ENCODE results near the gene RASGRP2.

RASGRP2 gene

DNA sequence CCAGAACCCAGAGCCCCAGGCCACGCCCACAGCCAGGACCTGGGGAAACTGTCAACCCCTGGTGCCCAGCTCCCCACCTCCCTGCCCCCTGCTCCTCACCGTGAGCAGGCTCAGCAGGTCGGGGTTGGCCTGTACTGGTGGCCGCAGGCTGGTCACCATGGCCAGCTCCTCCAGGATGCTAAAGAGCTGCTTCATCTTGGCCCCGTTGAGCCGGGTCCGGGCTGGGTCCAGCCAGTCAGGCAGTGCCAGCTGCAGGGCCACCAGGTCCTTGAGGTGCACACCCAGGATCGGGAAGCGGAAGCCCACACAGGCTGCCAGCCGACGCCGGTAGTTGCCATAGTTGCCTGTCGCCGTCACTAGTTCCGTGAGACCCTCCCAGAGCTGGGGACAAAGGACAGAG is 7.3 kb downstream of the RASGRP2 start:
- DNase-seq = no peak

DNA sequence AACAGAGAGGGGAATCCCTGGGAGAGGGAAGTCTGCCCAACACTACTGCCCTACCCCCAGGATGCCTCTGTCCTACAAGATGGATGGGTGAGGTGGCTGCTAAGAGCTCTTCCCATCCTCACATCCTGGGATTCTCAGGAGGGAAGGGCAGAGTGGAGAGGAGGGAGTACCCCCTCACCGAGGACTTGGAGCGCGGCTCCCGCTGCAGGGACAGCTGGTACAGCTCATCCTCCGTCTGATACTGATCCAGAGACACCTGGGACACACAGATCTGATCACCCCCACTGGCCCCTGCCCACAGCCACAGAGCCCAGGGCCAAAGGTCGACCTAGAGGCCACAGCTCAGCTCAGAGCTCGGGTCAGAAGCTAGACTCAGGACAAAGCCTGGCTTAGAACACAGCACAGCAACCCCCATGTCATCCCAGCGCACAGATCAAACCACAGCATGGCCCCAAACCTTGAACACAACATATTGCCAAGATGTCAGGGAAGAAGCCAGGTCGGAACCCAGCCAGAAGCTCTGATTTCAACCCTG is 8.2 kb downstream of the RASGRP2 start:
- no peak for DNase-seq

DNA sequence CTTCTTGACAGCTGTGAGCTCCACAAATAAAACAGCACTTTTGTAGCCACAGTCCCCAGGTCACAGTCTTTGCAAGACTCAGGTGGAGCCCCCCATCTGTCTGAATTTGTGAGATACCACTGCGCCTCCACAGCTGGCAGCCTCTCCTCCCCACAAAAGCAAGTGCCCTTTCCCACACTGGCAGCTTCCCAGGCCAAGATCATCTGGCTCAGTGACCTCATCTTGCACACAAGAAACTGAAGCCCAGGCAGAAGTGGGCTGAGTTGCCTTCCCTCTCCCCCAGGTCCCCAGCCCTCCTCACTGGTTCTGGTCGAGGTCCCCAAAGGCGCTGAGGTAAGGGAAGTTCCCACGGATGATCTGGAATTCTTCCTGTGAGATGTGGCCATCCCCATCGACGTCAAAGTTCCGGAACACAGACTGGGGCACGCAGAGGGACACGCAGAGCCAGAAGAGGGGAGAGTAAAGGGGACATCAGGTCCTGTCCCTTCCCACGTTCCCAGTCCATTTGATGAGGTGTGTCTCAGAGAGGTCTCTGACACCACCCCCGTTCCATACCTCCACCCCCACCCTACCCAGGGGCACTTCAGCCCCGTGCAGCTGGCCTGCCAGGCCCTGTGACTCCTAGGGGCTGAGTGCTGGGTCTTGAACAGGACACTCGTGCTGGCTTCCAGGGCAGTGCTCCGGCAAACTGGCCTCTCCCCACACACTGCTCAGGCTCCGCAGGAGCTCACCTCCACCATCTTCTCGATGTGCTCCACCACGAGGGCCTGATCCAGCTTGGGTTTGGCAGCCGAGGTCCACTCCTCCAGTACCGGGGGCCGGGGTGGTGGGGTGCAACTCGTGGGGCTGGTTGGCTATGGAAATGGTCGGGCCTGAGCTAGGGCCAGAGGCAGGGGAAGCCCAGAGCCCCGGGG is 8.9 kb downstream of the RASGRP2 start:
- DNase-seq = no peak

DNA sequence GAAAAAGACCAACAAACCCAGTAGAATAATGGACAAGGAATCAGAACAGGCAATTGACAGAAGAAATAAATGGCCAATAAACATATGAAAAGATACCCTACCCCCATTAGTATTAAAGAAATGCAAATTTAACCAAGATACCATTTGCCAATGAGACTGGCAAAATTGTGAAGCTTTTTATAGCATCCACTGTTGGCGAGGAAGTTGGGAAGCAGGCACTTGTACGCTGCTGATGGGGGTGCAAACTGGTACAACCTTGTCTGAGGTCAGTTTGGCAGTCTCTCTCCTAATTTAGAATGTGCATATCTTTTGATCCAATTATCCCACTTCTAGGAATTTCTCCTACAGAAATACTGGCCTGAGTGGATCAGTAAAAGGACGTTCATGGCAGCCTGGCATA is 12.3 kb downstream of the RASGRP2 start:
- no peak for DNase-seq

DNA sequence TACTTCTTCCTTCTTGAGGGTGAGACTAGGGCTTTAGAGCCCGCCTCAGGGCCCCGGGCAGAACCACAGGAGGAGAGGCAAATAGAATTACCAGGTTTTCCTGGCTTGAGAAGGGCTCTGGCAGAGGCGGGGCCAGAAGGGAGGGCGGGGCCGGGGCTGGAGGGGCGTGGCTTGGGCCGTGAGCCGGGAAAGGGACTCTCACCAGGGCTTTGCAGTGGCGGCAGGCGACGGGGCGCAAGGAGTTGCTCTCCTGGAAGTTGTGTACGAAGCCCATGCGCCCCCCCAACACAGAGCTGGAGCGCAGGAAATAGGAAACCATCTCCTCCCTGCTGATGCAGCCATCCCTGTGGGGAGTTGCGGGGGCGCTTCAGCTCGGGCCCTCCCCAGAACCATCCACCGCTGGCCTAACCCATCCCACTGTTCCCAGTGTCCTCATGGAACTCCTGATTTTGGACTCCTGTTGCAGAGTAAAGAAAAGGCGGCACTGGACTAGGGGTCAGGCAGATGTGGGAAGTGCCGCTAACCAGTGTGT is 14.0 kb downstream of the RASGRP2 start:
- DNase-seq = no peak

DNA sequence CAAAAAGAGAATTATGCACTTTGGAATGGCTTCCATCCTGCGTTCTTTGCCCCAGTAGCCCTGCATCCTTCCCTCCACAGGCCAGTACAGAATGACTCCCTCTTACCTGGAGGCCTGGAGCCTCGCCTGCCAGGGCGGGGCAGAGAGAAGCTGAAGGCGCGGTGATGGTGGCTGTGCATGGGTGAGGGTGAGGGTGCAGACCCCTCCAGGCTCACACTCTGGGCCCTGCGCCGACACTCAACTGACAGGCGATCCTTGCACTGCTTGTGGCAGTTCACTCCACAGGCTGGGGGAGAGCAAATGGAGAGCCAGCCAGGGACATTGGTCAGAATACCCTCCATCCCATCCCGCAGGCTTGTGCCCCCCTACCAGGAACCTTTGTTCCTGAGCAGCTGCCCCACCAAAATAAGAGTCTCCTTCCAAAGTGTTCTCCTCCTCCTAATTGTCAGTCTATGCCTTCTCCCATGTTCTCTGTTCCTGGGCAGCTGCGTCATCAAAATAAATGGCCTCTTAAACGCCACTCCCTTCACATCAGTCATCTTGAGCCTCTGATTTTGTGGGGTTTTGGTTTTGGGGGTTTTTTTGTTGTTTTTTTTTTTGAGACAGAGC is 15.1 kb downstream of the RASGRP2 start:
- DNase-seq = no peak

DNA sequence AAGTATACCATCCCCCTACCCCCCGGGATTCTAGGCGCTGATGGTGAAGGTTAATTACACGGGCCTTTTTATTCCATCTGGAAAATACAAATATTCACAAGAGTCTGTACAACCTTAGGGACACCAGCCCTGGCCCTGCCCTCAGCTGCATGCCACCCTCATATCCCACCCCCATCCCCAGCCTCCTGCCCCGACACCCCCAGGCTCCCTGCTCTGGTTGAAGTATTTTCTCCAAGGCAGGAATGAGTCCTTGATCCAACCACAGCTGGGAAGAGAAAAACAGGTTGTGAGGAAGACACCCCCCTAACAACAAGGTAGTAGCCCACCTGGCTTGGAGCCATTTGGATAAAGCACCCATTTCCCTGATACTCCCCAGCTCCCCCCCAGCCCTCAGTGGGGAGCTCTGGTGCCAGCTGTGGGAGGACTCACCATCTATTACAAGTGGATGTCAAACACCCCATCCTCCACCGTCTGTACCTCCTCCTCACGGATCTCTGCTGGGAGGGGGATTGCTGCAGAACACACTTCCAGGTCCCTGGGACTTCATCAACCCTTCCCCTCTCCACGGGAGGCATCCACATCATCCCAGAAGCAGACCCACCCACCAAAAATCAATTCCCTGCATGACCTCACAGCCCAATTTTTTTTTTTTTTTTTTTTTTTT is 16.9 kb downstream of the RASGRP2 start:
- DNase-seq = no peak

DNA sequence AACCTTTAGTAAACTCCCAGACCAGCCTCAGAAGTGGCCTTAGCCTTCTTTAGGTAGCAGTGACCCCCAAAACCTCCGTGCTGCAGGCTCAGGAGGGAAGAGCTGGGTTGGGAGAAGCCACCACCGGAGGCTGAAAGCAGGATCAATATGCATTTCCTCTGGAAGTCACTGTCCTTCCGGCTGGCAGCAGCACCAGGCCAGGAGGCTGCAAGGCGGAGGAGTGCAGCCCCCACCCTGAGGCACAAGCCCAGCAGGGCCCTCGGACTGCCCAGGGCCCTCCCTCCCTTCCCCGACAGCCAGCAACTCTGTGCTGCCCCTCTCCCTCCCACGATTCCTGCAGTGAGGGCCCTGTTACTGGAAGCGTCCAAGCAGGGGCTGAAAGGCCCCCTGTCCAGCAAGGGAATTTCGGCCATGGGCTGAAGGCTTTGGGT is 17.7 kb downstream of the RASGRP2 start:
- DNase-seq = no peak

DNA sequence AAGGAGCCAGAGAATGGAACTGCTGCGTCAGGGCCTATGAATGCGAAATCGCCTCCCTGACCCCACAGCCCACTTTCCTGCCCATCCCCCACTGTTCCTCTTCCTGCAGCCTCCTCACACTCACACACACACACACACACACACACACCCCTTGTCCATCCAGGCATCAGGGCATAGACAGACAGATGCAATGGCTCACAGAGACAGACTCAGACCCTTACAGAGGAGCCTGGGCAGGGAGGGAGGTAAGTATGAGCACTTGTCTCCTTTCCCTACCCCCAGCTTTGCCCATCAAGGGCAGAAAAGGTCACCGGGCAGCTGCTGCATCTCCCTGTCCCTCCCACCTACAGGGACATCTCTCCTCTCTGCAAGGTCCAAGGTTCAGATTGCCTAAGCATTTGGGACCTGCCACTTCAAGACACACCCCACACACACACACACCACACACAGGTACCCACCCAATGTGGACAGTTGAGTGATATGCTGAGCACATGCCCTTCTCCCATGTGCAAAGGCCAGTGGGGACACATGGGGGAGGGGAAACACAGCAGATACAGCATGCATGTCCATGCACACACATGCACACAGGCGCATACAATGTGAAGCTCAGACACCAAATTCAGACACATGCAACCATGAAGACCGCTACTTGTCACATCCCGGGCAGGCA is 18.9 kb downstream of the RASGRP2 start:
- no peak for DNase-seq

DNA sequence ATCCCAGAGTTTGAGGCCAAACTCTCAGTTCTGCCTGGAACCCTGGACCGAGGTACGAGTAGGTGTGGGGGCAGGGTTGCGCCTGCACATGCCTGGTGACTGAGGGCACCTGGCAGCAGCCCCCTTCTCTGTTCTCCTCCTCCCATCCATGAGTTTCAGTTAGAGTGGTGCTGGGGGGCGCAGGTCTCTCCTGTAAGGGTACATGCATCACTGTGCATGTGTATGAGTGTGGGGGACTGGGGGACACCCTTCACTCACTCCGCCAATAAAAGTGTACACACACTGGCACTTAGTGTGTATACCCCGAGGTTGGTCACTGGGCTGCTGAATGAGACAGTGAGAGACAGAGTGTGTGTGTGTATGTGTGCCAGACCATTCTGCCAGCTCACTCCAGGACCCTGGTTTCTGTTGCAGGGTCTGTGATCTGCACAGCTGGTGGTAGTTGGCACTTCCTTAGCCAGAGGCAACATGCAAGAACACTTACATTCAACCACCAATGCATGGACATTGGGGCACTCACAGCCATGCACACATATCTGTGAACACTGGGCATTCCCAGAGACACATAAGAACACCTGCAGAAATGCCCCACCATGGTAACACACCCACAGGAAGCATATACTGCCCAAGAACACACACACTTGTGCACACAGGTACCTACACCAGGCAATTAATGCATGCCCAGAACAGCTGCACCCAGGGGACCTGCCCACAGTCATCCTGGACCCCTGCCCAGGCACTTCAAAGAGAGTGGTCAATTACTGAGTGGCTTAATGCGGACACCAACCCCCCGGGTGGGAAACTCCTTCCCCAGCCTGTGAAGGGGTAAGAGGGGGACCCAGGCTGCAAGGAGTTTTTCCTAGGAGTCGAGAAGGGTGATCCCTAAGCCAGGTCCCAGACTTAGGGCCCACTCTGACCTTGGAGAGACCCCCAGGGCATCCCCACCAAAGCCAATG is 19.8 kb downstream of the RASGRP2 start:
- no peak for DNase-seq

DNA sequence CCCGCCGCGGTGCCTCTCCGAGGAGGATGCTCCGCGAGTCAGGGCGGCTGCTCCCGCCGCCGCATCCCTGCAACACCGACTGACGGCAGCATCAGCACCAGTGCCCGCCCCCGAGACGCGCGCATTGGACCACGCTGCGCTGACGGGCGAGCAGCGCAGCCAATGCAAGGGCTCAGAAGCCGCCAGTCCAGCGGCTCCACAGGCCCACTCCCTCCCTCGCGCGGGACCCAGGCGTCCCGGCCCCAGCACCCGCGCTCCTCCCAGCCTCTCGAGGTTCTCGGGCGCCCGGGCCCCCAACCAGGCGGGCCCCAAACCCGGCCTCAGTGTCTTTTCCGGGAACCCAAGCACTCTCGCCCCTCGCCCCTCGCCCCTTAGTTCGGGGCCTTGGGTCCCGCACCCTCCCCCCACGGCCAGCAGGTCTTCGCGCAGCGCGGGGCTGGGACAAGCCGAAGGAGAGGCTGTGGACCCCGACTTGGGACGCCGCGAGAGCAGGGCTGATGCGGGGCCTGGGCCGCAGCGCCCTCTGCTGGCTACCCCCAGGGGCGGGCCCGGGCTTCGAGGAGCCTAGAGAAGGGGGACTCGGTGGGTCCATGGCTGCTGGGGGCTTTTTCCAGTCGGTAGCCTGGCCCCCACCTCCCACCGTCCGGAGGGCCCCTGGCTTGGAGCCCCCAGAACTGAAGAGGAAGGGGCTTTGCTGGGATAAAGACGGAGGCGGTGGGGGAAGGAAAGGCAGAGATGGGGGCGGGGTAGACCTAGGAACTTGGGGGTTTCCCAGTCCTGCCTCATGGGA is 20.6 kb downstream of the RASGRP2 start, which contains the start of gene NRXN2:
Gene NRXN2 (minus strand): TSS at position 81 of the 790 bp plus-strand sequence. CDS start 9,498 bp downstream, outside the sequence.
- peak; percentile 76 for DNase-seq

DNA sequence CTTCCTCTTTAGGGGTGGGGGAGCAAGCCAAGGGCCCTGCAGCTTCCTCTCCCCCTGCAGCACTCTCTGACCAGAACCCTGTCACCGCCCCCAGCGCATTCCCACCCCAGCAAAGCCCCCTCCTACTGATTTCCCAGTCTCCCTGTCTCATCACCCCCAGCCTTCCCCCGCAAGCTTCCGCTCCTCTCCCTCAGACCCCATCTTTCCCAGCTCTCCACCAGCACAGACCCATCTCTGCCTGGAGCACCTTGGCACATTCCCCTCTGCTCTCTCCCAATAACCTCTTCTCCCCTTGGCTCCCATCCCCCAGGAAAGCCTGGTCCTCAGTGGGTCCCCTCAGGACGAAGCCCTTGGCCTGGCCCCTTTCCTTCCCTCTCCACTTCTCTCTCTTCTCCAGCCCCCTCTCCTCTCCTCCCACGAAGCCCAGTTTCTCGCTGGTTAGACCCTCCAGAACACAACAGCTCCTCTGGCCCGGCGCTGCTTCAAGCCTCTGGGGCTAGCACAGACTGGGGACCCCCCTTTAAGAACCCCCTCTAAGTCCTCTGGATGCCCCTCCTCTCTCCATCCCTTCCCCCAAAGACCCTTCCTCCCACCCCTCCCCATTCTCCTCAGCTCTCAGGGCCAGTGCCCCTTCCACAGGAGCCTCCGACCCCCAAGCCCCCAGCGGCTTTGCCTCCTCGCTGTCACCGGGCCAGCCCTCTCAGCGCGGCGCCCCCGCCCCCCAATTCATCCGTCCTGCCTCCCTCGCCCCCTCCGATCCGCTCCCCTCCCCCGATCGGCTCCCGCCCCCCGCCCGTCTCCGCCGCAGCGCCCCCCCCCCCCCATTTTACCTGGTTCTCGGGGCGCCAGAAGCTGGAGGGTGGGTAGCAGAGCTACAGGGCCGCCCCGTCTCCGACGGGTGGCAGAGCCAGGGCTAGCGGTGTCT is 21.5 kb downstream of the RASGRP2 start:
- DNase-seq = no peak

DNA sequence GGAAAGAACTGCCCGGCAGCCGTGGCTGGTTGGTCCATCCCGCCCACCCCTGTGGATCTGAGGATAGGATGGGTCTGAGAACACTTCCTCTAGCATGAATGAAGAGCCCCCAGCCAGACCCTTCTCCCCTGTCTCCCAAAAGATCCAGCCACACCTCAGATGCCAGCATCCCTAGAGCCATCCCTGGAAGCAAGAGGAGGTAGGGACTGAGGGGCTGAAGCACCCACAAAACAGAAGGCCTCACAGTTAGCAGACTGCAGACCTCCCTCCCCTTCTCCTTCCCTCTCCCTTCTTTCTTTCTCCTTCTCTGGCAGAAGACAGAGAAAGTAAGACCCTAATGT is 22.6 kb downstream of the RASGRP2 start:
- no peak for DNase-seq

DNA sequence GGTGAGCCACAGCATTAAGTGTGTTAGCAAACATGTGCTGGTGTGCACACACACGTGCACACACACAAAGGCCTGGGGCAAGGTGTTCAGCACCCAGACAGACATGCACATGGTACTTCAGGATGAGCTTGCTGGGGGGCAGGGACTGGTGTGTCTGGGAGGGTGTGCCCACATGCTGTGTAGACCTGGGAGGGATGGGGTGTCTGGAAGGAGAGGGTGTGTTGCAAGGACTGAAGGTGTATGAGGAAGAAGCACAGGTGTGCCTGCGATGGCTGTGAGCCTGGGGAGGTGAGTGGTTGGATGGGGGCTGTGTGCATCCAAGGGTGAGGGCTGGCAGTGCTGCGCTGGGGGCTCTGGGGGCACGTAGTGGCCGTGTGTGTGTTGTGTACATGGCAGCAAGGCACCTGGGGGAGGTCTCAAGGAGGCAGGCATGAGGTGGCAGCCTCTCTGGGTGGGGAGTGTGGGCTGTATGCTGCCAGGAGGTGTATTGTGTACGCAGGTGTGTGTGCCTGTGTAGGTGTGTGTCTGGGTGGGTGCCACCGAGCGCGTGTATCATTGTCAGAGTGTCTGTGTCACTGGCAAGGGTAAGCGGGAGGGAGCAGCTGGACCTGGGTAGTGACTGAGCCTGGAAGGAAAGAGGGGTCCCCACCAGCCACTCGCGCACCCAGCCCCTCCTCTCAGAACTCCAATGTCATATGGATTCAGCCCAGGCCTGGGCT is 23.1 kb downstream of the RASGRP2 start:
- no peak for DNase-seq

DNA sequence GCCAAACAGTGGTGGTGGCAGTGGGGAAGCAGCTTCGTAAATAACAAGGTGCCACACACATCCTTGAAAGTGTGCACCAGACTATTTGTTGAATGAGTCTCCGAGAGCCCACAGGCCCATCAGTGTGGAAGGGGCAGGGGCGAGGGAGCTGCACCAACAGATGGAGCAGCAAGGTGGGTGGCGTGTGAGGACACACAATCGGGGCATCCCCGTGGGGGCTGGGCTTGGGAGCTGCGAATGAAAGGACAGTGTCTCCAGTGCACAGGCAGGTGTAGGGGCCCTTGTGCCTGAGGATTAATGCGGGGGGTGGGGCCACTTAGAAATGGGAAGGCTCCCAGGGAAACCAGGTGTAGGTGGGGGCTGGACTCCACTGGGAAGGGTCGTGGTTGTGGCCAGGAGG is 23.8 kb downstream of the RASGRP2 start:
- no peak for DNase-seq

DNA sequence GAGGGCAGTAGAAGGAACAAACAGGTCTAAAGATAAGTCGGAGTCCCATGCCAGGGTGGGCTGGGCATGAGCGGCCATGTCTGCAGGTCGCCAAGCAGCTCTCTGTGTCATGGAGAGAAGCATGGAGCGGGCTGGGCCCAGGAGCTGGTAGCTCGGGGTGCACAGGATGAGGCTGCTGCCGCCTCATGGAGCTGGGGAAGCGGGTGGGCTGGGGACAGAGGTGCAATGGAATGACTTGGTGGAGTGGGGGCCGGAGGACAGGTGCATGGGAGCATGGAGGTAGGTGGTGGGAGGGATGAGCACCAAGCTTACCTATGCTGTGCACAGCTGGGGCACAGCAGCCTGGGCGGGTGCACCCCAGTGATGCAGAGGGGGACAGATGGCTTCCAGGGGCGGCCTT is 24.5 kb downstream of the RASGRP2 start:
- no peak for DNase-seq

DNA sequence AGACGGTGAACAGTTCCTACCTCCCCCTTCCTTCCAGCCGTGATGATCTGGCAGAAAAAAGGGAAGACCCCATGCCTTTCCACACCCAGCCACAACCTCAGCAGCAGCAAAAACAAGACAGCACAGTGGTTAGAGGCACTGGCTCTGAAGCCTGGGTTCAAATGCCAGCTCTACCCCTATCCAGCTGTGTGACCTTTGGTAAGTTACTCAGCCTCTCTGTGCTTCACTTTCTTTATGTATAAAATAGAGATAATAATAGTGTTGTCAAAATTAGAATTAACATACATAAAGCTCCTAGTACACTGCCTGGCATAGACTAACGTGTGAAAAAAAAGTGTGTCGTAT is 25.2 kb downstream of the RASGRP2 start:
- no peak for DNase-seq

DNA sequence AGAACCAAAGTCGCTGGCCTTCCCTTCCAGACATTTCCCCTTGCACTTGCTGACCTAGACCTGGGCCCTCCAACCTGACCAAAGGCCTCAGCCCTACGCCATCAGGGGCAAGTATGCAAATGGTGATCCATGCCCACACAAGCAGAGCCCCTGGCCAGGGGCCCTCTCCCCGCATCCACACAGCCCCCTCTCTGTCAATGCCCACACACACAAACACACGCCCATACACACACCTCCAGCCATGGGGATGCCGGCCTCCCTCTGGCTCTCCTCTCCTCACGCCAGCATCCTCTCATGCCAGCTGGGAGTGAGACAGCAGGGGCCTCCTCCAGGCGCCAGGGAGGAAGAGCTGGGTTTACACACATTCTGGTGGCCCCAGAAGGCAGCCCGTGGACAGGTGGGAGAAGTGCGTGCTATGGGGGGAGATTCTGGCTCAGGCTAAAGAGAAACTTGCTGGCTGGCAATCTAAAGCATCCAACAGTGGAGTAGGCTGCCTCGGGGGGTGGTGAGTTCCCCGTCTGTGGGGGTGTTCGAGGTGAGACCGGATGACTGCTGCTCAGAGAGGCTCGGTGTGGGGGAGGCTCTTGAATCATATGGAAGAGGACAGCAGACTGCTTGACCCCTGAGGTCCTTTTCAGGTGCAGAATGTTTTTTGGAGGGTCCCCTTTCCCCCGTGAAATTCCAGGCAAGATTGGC is 25.7 kb downstream of the RASGRP2 start:
- no peak for DNase-seq

DNA sequence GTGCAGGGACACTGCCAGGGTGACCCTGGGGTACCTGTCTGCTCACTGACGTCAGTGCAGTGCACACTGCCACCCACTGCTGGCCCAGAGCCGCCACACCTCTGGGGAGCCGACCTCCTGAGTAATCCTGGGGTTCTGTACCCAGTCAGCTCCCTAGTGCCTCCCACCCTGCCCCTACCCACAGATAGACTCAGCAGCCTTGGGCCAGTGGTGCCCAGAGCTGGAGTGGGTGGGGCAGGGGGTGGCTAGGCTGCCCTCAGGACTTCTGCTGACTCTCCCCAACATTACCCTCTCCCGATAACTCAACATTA is 26.7 kb downstream of the RASGRP2 start:
- no peak for DNase-seq
